SKM-1 treated with dmso at 0.1 percent for 144 hours (cell line): ENCODE data around the gene ZNF14.
"Not testable (repeated sequence)": the region's sequence is repeated elsewhere in the genome, so short reads cannot be mapped to it uniquely, and the experiment has no call there.

Experiments used
- DNase-seq: peaks from one replicate; lab custom pipeline; 2025; ENCODE audit not compliant: unreplicated experiment; lab: John Stamatoyannopoulos, UW

ZNF14 gene

DNA sequence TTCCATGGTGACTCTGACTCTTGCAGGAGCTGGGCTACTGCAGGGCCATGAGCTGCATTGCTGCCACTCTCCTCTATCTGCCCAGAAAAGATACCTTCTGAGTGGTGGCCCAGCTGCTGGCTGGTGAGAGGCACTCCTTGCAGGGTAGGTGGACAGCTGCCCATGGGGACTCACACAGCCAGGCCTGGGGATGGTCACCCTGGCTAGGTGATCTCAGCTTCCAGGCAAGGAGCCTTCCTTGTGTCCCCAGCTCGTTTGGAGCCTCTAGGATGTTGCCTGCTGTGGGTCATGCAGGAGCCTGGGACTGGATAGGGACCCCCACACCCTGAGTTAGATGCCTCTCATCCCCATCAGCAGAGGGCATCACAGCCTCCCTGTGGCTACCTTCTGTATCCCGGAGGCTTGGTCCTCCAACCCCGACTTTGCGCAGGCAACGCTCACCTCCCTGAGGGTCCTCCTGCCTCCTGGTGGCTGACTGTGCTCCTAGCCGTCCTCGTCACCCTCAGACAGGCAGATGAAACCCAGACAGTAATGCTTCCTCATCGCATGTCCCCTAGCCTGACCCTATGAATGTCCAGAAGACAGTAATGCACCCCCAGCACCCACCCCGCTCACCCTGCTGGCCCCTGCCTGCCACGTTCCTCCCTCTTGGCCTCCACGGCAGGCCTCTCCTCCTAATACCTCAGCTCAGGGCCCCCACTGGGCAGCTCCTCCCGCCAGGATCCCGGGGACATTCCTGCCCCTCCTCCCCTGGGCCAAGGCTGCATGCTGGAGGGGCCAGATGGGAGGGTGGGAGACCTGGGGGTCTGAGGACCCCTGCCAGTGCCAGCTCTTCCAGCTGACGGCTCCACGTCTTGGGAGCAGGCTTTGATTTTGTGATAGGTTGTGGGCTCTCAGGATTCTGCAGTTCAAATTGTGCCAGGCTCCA, 13.6 kb upstream of the ZNF14 start:
- no peak for DNase-seq

DNA sequence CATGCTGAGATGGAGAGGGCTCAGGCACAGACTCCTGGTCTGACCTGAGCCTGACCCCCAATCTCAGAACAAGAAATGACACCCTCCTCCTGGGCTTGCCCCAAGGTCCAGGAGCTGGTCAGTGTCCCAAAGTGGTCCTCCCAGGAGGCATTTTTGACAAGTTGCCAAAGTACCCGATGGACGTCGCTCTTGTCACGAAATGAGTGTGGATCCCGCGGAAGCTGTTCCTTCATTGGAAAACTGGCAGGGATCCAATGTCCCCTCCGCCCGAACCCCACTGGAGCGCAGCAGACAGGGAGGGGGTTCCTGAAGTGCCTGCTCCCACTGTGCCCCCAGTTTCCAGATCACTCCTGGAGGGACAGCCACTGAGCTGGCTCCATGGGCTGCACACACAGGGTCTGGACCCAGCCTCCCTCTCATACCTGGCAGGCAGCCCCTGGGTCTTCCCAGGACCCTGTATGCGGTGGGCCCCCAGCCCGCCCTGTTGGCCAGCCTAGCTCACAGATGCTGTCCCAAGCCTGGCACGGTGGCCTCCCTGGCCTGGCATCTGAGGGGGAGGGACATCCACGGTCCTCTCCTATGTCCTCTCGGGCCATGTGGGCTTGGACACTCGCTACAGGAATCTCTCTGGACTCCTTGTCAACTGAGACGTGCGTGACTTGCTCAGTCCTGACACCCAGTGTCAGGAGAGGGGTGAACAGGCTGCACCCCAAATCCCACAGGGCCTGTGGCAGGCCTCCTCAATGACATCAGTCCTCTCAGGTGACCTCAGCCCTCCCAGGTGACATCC, 12.8 kb upstream of the ZNF14 start:
- DNase-seq, result no peak

DNA sequence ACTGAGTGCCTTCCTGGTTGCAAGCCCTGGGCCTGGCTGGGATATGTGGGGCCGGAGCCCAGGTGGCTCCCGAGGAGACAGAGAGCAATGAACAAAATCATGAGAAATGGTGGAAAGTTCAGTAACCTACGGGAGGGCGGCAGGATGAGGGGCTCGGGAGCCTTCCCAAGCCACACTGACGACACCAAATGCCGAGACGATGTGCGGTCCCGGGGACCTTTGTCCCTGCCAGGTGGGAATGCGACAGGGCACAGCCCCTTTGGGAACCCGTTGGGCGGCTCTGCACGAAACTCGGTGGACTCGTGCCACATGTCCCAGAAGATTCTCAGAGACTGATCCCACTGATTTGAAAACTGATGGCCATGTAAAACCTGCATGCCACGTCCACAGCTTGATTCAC, 11.7 kb upstream of the ZNF14 start:
- DNase-seq, result no peak

DNA sequence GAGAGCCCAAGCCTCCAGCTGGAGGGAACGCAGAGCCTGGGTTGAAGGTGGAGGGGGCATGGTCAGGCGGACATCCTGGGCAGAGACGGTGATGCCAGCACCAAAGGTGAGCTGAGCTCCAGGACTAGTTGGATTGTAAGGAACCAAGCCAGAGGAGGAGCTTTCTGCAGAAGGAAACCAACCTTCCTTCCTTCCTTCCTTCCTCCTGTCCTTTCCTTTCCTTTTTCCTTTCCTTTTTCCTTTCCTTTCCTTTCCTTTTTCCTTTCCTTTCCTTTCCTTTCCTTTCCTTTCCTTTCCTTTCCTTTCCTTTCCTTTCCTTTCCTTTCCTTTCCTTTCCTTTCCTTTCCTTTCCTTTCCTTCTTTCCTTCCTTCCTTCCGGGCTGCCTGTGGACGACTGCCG, 11.0 kb upstream of the ZNF14 start:
- DNase-seq, result not testable (repeated sequence)

DNA sequence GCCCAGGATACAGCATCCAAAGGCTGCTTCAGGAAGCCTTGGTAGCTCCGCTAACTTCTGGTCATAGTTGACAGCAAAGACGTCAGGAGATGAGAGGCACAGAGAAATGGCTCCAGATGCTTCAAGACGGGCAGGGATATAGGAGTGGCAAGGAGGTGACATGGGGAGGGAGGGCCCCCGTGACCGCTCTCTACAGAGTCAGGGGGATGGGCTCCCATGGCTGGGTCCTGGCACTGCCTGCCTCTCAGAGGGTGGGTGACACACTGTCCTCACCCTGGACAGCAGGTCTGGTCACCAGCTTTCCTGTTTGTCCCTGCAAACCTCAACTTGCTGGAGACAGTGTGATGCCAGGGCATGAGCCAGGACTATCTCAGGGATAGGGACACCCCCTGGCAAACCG, 10.3 kb upstream of the ZNF14 start:
- DNase-seq, result no peak

DNA sequence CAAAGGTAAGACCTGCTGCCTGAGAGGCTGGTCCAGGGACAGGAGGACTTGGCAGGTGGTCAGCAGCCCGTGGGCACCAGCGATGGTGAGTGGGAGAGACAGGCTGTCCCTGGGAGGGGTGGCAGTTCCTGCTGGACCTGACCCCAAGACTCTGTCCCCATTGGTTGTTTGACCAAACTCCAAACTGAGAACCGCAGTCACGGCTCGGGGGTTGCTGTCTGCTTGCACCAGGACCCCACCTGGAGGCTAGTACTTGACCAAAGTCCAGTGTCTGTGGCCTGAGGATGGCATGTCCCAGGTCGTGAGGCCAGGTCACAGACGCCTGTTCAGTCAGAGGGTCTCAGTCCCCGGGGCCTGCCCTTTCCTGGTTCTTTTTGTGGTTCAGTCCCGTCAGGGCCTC, 9.9 kb upstream of the ZNF14 start:
- DNase-seq, result no peak

DNA sequence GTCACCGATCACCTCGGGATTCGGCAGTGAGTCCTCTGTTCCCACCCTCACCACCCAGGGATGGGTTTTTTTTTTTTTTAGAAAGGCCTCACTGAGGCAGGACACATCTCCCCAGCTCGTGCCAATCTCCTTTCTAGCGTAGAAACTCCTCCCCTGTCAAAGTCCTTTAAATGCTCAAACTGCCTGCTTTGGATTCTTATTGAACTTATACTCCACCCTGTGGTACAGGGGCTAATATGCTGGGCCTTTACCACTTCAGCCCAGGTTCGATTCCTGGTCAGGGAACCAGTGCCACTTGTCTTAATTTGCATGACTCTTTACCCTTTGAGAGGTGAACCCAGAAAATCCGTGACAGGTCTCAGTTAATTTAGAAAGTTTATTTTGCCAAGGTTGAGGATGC, 8.3 kb upstream of the ZNF14 start:
- no peak for DNase-seq

DNA sequence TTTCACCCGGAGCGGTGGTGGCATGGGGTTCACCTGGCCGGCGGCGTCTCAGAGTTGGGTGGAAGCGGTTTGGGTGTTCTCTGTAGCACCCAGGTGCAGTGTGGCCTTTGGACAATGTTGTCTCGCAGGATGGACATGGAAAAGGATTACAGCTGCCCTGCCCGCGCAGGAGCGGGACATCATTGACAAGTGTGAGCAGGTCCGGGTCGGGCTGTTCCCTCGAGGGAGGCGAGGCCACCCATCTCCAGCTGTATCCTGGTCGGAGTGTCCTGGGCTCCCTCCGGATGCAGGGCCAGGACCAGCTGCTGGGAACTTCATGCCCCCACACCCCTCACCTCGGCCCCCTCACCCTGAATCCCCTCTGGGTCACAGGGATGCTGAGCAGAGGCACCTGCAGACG, 7.8 kb upstream of the ZNF14 start:
- no peak for DNase-seq

DNA sequence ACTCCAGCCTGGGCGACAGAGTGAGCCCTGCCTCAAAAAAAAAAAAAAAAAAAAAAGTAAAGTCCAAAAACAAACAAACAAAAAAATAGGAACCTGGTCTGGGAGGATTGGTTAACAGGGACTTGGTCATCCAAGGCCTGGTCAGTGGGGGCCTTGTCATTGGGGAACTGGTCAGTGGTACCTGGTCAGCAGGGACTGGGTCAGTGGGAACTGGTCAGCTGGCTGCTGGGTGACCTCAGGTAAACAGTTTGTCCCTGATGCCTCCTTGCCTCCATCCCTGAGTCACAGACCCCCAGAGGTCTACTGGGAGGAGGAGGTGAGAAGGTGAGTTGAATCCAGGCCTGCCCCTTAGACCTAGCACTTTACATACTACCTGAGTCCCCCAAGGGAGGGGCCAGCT, 5.7 kb upstream of the ZNF14 start:
- DNase-seq, result no peak

DNA sequence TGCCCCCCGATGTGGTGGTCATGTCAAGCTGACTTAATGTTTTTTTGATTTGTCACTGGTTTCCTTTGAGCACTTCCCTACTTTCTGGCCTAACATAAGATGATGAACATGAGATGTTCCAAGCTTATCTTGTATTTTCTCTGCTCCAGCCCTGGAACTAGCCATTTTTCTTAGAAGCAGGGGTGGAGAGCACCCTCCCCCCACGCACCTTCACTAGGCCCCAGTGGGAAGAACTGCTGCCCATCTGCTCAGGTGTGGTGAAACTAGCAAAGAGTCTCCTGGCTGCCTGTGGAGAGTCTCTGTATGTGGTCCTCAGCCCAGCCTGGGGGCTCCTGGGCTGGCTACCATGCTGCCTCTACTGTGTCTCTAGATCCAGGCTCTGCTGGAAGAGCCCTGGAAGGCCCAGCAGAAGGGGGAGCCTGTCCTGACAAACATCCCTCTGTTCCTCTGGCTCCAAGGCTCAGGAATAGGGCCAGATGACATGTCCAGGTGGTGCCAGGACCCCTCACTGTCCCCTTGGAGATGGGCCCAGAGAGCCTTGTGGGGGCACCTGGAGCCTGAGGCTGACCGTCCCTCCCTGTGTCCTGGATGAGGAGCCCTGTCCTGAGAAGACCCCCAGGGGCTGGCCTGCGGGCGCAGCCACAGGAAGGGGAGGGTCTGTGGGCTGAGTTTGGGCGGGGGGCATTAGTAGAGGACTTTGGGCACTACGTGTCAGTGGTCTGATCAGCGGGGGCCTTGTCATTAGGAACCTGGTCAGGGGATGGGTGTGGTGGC, 4.8 kb upstream of the ZNF14 start:
- DNase-seq, result no peak

DNA sequence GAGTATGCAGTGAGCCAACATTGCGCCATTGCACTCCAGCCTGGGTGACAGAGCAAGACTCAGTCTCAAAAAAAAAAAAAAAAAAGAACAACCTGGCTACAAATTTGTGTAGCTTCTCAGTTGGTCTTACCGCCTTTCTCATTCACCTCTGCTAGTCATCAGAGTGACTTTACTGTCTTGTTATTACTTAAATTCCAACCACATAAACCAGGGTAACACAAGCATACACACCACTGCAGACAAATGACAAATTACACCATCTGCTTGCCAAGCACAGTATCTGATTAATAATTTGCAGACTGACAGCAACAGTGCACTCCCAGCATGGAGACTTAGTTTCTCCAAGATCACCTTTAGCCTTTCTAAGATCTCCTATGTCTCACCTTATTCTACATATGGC, 11.0 kb downstream of the ZNF14 start:
- DNase-seq, result no peak

DNA sequence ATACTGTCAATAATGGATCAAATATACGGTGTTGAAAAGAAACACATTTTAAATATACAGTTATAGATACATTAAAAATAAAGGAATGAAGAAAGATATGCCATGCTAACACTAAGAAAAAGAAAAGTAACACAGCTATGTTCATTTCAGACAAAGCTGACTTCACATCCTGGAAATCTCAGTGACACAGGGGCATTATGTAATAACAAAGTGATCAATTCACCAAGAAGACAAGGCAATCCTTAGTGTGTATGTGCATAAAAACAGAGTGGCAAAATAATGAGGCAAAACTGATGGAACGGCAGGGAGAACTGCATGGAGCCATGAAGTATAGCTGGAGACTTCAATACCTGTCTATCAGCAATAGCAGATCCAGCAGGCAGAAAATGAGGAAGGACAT, 13.1 kb downstream of the ZNF14 start:
- DNase-seq, result no peak

DNA sequence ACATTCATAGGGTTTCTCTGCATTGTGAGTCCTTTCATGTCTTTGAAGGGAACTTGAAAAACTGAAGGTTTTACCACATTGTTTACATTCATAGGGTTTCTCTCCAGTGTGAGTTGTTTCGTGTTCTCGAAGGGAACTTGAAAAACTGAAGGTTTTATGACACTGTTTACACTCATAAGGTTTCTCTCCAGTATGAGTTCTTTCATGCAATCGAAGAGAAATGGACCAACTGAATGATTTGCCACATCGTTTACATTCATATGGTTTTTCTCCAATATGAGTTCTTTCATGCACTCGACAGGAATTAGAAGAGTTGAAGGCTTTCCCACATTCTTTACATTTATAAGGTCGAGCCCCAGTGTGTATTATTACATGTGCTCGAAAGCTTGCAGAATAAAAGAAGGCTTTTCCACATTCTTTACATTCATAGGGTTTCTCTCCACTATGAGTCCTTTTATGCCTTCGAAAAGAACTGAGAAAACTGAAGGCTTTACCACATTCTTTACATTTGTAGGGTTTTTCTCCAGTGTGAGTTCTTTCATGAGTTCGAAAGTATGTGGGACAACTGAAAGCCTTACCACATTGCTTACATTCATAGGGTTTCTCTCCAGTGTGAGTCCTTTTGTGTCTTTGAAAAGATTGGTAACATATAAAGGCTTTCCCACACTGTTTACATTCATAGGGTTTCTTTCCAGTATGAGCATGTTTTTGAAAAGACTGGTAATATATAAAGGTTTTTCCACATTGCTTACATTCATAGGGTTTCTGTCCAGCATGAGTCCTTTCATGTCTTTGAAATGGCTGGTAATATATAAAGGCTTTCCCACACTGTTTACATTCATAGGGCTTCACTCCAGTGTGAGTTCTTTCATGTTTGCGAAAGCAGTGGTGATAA, 20.7 kb downstream of the ZNF14 start:
- no peak for DNase-seq

DNA sequence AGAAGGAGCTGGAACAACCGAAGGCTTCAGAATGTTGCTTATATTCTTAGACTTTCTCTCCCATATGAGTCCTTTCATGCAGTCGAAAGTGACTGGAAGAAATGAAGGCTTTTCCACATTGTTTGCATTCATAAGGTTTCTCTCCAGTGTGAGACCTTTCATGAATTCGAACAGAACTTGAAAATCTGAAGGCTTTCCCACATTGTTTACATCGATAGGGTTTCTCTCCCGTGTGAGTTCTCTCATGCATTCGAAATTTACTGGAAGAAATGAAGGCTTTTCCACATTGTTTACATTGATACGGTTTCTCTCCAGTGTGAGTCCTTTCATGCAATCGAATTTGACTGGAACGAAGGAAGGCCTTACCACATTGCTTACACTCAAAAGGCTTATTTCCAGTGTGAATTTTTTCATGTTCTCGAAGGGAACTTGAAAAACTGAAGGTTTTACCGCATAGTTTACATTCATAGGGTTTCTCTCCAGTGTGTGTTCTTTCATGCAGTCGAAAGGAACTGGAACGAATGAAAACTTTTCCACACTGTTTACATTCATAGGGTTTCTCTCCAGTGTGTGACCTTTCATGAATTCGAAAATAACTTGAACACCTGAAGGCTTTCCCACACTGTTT, 21.5 kb downstream of the ZNF14 start:
- no peak for DNase-seq

DNA sequence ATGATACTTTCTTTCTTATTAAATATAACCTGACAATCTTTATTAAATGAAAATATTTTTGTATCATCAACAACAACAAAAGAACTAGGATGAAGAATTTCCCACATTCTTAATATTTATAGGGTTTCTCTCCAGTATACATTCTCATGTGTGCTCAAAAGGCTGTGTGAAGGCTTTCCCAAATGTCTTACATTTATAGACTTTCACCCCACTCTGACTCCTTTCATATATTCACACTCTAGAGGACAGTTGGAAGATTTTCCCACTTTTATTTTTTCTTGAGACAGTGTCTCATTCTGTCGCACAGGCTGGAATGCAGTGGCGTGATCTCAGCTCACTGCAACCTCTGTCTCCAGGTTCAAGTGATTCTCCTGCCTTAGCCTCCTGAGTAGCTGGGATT, 22.4 kb downstream of the ZNF14 start:
- DNase-seq, result no peak

DNA sequence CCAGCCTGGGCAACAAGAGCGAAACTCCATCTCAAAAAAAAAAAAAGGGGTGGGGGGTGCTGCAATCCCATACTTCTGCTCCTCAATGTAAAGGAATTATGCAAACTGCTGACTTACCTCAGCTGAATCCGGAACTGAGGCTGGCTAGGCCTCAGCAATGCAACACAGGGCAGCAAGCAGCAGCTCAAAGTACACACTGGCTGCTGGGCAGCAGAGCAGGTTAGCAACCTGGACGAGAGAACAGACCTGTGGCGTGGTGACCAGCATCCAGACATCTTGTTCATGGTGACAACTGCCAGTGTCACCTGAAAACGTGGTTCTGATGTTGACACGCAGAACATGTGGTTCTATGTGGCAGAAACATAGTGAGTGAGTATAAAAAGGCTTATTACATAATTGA, 28.1 kb downstream of the ZNF14 start:
- DNase-seq, result no peak

DNA sequence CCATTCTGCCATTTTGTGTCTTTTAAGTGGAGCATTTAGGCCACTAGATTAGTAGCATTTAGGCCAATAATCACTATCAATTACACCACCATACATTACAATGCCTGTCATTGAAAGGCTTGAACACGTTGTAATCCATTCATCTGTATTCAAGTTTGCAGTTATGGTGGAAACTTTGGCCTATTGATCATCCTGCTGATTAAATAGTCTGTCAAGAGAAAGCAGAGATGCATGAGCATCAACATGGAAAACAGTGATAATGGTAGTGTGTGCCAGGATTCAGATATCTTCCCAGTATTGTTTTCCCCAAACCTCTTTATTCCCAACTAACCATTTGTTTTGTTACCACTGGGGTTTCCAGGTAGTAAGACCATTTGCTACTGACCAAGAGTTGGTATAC, 32.4 kb downstream of the ZNF14 start:
- not testable (repeated sequence) for DNase-seq

DNA sequence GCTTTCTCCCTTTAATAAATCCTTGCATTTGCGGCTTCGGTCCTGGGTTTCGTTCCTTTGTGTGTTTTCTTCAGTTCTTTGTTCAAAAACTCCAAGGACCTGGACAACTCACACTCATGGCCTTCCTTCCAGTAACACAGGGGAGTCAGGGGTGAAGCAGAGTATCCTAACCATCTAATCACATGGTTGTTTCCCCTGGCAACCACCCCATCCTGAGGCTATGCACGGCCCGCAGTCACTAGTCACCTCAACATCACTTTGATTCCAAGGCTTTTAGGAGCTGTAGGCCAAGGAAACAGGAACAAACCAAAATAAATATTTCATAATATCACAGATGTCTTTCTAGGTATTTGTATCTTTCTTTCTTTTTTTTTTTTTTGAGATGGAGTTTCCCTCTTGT, 35.3 kb downstream of the ZNF14 start:
- DNase-seq, result no peak

DNA sequence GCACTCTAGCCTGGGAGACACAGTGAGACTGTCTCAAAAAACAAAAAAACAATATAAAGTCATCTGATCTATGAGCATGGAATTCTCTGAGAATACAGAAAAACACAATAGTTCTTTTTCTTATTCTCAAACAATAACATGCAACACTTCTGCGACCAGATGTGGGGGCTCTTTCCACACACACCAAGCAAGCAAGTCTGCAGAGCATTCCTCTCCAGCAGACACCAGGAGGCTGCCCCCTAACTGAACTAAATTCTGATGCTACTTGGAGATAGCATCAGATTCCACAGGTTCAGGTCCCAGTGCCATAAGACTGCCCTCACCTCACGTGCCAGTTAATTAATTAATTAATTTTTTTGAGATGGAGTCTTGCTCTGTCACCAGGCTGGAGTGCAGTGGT, 36.5 kb downstream of the ZNF14 start:
- DNase-seq, result no peak

DNA sequence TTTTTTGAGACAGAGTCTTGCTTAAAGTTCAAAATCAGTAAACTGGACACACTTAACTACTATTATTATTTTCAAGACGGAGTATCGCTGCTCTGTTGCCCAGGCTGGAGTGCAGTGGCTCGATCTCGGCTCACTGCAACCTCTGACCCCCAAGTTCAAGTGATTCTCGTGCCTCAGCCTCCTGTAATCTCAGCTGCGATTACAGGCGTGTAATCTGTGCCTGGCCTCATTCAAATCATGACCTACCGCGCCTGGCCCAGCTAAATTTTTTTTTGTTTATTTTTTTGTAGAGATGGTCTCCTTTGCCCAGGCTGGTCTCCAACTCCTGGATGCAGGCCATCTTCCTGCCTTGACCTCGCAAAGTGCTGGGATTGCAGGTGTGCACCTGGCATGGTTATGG, 41.2 kb downstream of the ZNF14 start:
- no peak for DNase-seq
